IMR-90 (cell line): ENCODE results near the gene NLRP1. TPM values are rescaled to one million over a fixed set of nuclear protein-coding genes. Genes with fewer than 3 reads are reported as not detected.

Experiments
- ATAC-seq: fragments of 200-7000 bp; cut with Tn5 transposase; 2 replicates; pipeline ENCODE4 v1.9.1; 2020; ENCODE audit warnings: low read depth, mild to moderate bottlenecking, moderate library complexity
- BruUV-seq: library from RNA; stranded (reverse); fragments of 400-500 nt; replicated peaks from 2 replicates; lab custom pipeline; 2021; lab: Mats Ljungman, UMichigan
- CTCF ChIA-PET: fragments of 300-600 bp; formaldehyde crosslinking; extraction: SDS; loops from one replicate; lab custom pipeline; 2021; ENCODE audit warnings: antibody characterized with exemption; lab: Yijun Ruan, JAX
- POLR2A ChIA-PET: fragments of 300-600 bp; sonication (Branson Sonifier 250); formaldehyde crosslinking; loops from one replicate; lab custom pipeline; 2022; ENCODE audit warnings: antibody characterized with exemption; ENCODE audit not compliant: unreplicated experiment; lab: Charles Lee
- DNase-seq: peaks from one replicate; pipeline ENCODE4 v3.0.0; 2013
- H2AFZ ChIP-seq: replicated peaks from 2 replicates; pipeline ENCODE3; 2013; ENCODE audit warnings: low read length, mild to moderate bottlenecking; ENCODE audit not compliant: poor library complexity
- H2AK5ac ChIP-seq: 2 replicates; pipeline ENCODE4 v1.6.1; 2013; ENCODE audit warnings: low read depth, low read length, inconsistent platforms
- H2AK9ac ChIP-seq: replicated peaks from 2 replicates; pipeline ENCODE3; 2013; ENCODE audit warnings: mild to moderate bottlenecking, low read depth, low read length, moderate library complexity; ENCODE audit not compliant: poor library complexity
- H2BK120ac ChIP-seq: 2 replicates; pipeline ENCODE4 v1.6.1; 2013; ENCODE audit warnings: low read depth, low read length, inconsistent platforms
- H2BK15ac ChIP-seq: 3 replicates; pipeline ENCODE4 v1.6.1; 2013; ENCODE audit warnings: low read depth, low read length, inconsistent platforms
- H2BK20ac ChIP-seq: 2 replicates; pipeline ENCODE4 v1.6.1; 2013; ENCODE audit warnings: low read depth, mild to moderate bottlenecking, inconsistent platforms, low read length, moderate library complexity
- H2BK5ac ChIP-seq: 2 replicates; pipeline ENCODE4 v1.6.1; 2013; ENCODE audit warnings: mild to moderate bottlenecking, low read depth, low read length, inconsistent platforms; ENCODE audit not compliant: poor library complexity, severe bottlenecking
- H3K14ac ChIP-seq: replicated peaks from 2 replicates; pipeline ENCODE4 v1.6.1; 2013; ENCODE audit warnings: low read depth, low read length, inconsistent platforms
- H3K18ac ChIP-seq: 2 replicates; pipeline ENCODE4 v1.6.1; 2013; ENCODE audit warnings: low read depth, low read length, control low read depth
- H3K23ac ChIP-seq: 2 replicates; pipeline ENCODE4 v1.6.1; 2013; ENCODE audit warnings: low read depth, low read length, inconsistent platforms
- H3K27ac ChIP-seq: 2 replicates; pipeline ENCODE4 v1.5.1; 2013; ENCODE audit warnings: mild to moderate bottlenecking, control low read depth, low read length; ENCODE audit not compliant: insufficient read depth
- H3K27me3 ChIP-seq: 2 replicates; pipeline ENCODE4 v1.6.1; 2013; ENCODE audit warnings: low read length; ENCODE audit not compliant: control insufficient read depth, insufficient read depth
- H3K36me3 ChIP-seq: 2 replicates; pipeline ENCODE4 v1.6.1; 2013; ENCODE audit warnings: low read length, mixed read lengths; ENCODE audit not compliant: control insufficient read depth, insufficient read depth
- H3K4ac ChIP-seq: 2 replicates; pipeline ENCODE4 v1.6.1; 2013; ENCODE audit warnings: low read depth, low read length, inconsistent platforms
- H3K4me1 ChIP-seq: 2 replicates; pipeline ENCODE4 v1.6.1; 2013; ENCODE audit warnings: low read length, mixed read lengths; ENCODE audit not compliant: control insufficient read depth, insufficient read depth
- H3K4me2 ChIP-seq: 2 replicates; pipeline ENCODE4 v1.6.1; 2013; ENCODE audit warnings: low read depth, mild to moderate bottlenecking, control low read depth, low read length, moderate library complexity
- H3K4me3 ChIP-seq: 2 replicates; pipeline ENCODE4 v1.5.1; 2013; ENCODE audit warnings: low read depth, mild to moderate bottlenecking, control low read depth, low read length, moderate library complexity; ENCODE audit not compliant: insufficient read depth
- H3K56ac ChIP-seq: 2 replicates; pipeline ENCODE4 v1.6.1; 2013; ENCODE audit warnings: low read length, inconsistent platforms; ENCODE audit not compliant: insufficient read depth; ENCODE audit errors: extremely low read depth
- H3K79me1 ChIP-seq, 2 experiments: 2 replicates each; pipeline ENCODE4 v1.6.1; 2013; ENCODE audit warnings: low read length in 2 of 2, inconsistent platforms in 1 of 2, low read depth in 1 of 2
- H3K9ac ChIP-seq: 2 replicates; pipeline ENCODE4 v1.6.1; 2013; ENCODE audit warnings: low read depth, low read length, control low read depth
- H3K9me1 ChIP-seq: 2 replicates; pipeline ENCODE4 v1.6.1; 2013; ENCODE audit warnings: low read length, inconsistent platforms; ENCODE audit not compliant: insufficient read depth
- H3K9me3 ChIP-seq: 2 replicates; pipeline ENCODE4 v1.6.1; 2013; ENCODE audit warnings: low read length; ENCODE audit not compliant: control insufficient read depth, insufficient read depth
- H4K20me1 ChIP-seq: 2 replicates; pipeline ENCODE4 v1.6.1; 2013; ENCODE audit warnings: low read length, inconsistent platforms; ENCODE audit not compliant: insufficient read depth
- H4K5ac ChIP-seq: 2 replicates; pipeline ENCODE4 v1.6.1; 2013; ENCODE audit warnings: mild to moderate bottlenecking, low read depth, low read length, control low read depth
- H4K8ac ChIP-seq, 2 experiments: 2 replicates each; pipeline ENCODE4 v1.6.1; 2013; ENCODE audit warnings: low read depth in 2 of 2, low read length in 2 of 2, control low read depth in 1 of 2, inconsistent platforms in 1 of 2
- H4K91ac ChIP-seq: 2 replicates; pipeline ENCODE4 v1.6.1; 2013; ENCODE audit warnings: low read depth, low read length, inconsistent platforms; ENCODE audit not compliant: insufficient read depth
- BHLHE40 ChIP-seq: fragments of 150-350 bp; IDR thresholded peaks from 2 replicates; pipeline ENCODE4 v1.6.1; 2016; ENCODE audit warnings: mild to moderate bottlenecking, low read depth, low read length
- CEBPB ChIP-seq: IDR thresholded peaks from 2 replicates; pipeline ENCODE4 v1.6.1; 2012; ENCODE audit warnings: low read depth, low read length, improper control_type of control experiment
- CHD1 ChIP-seq: IDR thresholded peaks from 2 replicates; pipeline ENCODE4 v1.6.1; 2012; ENCODE audit warnings: low read depth, low read length, improper control_type of control experiment
- CTCF ChIP-seq: conservative IDR thresholded peaks from 2 replicates; pipeline ENCODE4 v1.5.1; 2012; ENCODE audit warnings: mild to moderate bottlenecking, low read depth, low read length, improper control_type of control experiment
- ELK1 ChIP-seq: fragments of 150-350 bp; IDR thresholded peaks from 2 replicates; pipeline ENCODE4 v1.6.1; 2016; ENCODE audit warnings: low read depth, mild to moderate bottlenecking, low read length, moderate library complexity, borderline replicate concordance
- FOS ChIP-seq: fragments of 150-350 bp; IDR thresholded peaks from 2 replicates; pipeline ENCODE4 v1.6.1; 2016; ENCODE audit warnings: low read depth, low read length
- MAFK ChIP-seq: IDR thresholded peaks from 2 replicates; pipeline ENCODE4 v1.6.1; 2012; ENCODE audit warnings: low read depth, low read length, improper control_type of control experiment
- MAZ ChIP-seq: IDR thresholded peaks from 2 replicates; pipeline ENCODE4 v1.6.1; 2012; ENCODE audit warnings: low read depth, mild to moderate bottlenecking, low read length, improper control_type of control experiment, moderate library complexity, borderline replicate concordance
- MXI1 ChIP-seq: IDR thresholded peaks from 2 replicates; pipeline ENCODE4 v1.6.1; 2012; ENCODE audit warnings: low read depth, mild to moderate bottlenecking, low read length, moderate library complexity, borderline replicate concordance
- NFE2L2 ChIP-seq: fragments of 150-350 bp; IDR thresholded peaks from 2 replicates; pipeline ENCODE4 v1.6.1; 2016; ENCODE audit warnings: low read depth, mild to moderate bottlenecking, low read length
- POLR2A ChIP-seq: IDR thresholded peaks from 2 replicates; pipeline ENCODE4 v1.6.1; 2012; ENCODE audit warnings: mild to moderate bottlenecking, low read depth, low read length
- RAD21 ChIP-seq: IDR thresholded peaks from 2 replicates; pipeline ENCODE4 v1.6.1; 2012; ENCODE audit warnings: low read length, improper control_type of control experiment
- RCOR1 ChIP-seq: IDR thresholded peaks from 2 replicates; pipeline ENCODE4 v1.6.1; 2012; ENCODE audit warnings: mild to moderate bottlenecking, low read length, improper control_type of control experiment; ENCODE audit not compliant: insufficient replicate concordance
- RFX5 ChIP-seq: IDR thresholded peaks from 2 replicates; pipeline ENCODE4 v1.8.0; 2012; ENCODE audit warnings: low read depth, mild to moderate bottlenecking, low read length, moderate library complexity
- SMC3 ChIP-seq: fragments of 150-350 bp; IDR thresholded peaks from 2 replicates; pipeline ENCODE4 v1.6.1; 2016; ENCODE audit warnings: low read depth, mild to moderate bottlenecking, antibody characterized with exemption, low read length, moderate library complexity
- USF2 ChIP-seq: fragments of 150-350 bp; IDR thresholded peaks from 2 replicates; pipeline ENCODE4 v1.6.1; 2017; ENCODE audit warnings: mild to moderate bottlenecking, antibody characterized with exemption, low read length, low read depth
- WGBS, 2 experiments: methylation state at CpG; one replicate each; pipeline versions ENCODE4 v1.1.5 to v1.1.7; 2013; ENCODE audit warnings: missing lambda C conversion rate in 2 of 2; ENCODE audit not compliant: insufficient read length in 1 of 2; ENCODE audit errors: extremely low coverage in 2 of 2; 5-methylcytosine and 5-hydroxymethylcytosine counted together
- dilution Hi-C: fragments of 300-500 bp; cut with HindIII; formaldehyde crosslinking; loops from one replicate; pipeline ENCODE4 v1.14.3; 2018; ENCODE audit warnings: low sequenced_read_pairs; ENCODE audit not compliant: unreplicated experiment
- in situ Hi-C: fragments of 300-500 bp; cut with MboI; formaldehyde crosslinking; loops from 3 replicates; pipeline ENCODE4 v1.14.3; 2019; ENCODE audit warnings: low sequenced_read_pairs, inconsistent platforms, mixed read lengths
- intact Hi-C: fragments of 100-400 bp; cut with micrococcal nuclease; formaldehyde crosslinking; loops from 2 replicates; pipeline ENCODE4 v1.10.0; 2022
- polyA plus RNA-seq, 3 experiments: library from polyadenylated mRNA; depleted of rRNA; stranded (reverse); fragments of >200 nt; gene quantifications; 2 replicates each; pipeline ENCODE4 v1.2.3, GENCODE V29; 2012; ENCODE audit warnings: low replicate concordance in 1 of 3
- total RNA-seq: library from RNA; depleted of rRNA; stranded (reverse); fragments of >200 nt; gene quantifications from 2 replicates; pipeline ENCODE4 v1.2.3, GENCODE V29; 2012

The NLRP1 gene
- total and polyA plus RNA-seq, 2 of the 4 experiments (the other 2 are of a cell fraction): 134 to 340 TPM

GRCh38 chr17:5539286-5539685 is 45.0 kb downstream of the NLRP1 start:
- H2BK5ac ChIP-seq: no peak overlapping the region
- no peak overlapping the region for H3K23ac ChIP-seq
- POLR2A ChIA-PET: no interaction called here
- H4K8ac ChIP-seq: no peak overlapping the region
- H3K36me3 ChIP-seq: peaks cover 28% of the 10 kb centered on the region
- H3K27ac ChIP-seq: no peak overlapping the region
- H3K9me3 ChIP-seq: no peaks in the 10 kb centered on the region
- TF ChIP-seq MAZ (no peak), BHLHE40 (no peak), NFE2L2 (no peak), RAD21 (no peak), RCOR1 (no peak), CEBPB (no peak), POLR2A (no peak), MAFK (no peak), ELK1 (no peak), RFX5 (no peak), SMC3 (no peak), FOS (no peak), MXI1 (no peak), CTCF (no peak), CHD1 (no peak), USF2 (no peak)
- ATAC-seq (no peak), DNase-seq (no peak)
- H3K18ac ChIP-seq: no peak overlapping the region
- H2BK15ac ChIP-seq: no peak overlapping the region
- H3K4ac ChIP-seq: no peak overlapping the region
- intact Hi-C loops (no loop called here), in situ Hi-C loops (no loop called here), dilution Hi-C loops (no loop called here)
- H3K4me2 ChIP-seq: no peak overlapping the region
- no peak overlapping the region for H3K9ac ChIP-seq
- no peak overlapping the region for H3K56ac ChIP-seq
- H2BK120ac ChIP-seq: no peak overlapping the region
- H2AFZ ChIP-seq: no peak overlapping the region
- no peak overlapping the region for H2BK20ac ChIP-seq
- H3K4me3 ChIP-seq: no peak overlapping the region
- no peak overlapping the region for H2AK9ac ChIP-seq
- 0 out of 2 replicates have a peak, but pooled peaks cover 2% of the 10 kb centered on the region for H3K9me1 ChIP-seq
- no peaks in the 10 kb centered on the region for H3K79me1 ChIP-seq
- H4K20me1 ChIP-seq: no peaks in the 10 kb centered on the region
- 90% methylated on average over 2 of the region's 8 CpGs; no CpG with 5 or more reads in 1 of the 2 experiments for WGBS, 2 experiments
- H3K4me1 ChIP-seq: peaks cover 2% of the 10 kb centered on the region; the same call in 1 of the 2 replicates
- no TSS peak for BruUV-seq
- no peak overlapping the region for H4K91ac ChIP-seq
- H2AK5ac ChIP-seq: no peak overlapping the region
- CTCF ChIA-PET: no interaction called here
- no peak overlapping the region for H4K5ac ChIP-seq
- no peaks in the 10 kb centered on the region for H3K27me3 ChIP-seq
- no peak overlapping the region for H3K14ac ChIP-seq
